ENCODE results near the gene CCM2. TPM values are rescaled to one million over a fixed set of nuclear protein-coding genes. Genes with fewer than 3 reads are reported as not detected.

The CCM2 gene
- total RNA-seq, 2 experiments from 2014 or later, result 70.1 to 80.1 TPM

DNA sequence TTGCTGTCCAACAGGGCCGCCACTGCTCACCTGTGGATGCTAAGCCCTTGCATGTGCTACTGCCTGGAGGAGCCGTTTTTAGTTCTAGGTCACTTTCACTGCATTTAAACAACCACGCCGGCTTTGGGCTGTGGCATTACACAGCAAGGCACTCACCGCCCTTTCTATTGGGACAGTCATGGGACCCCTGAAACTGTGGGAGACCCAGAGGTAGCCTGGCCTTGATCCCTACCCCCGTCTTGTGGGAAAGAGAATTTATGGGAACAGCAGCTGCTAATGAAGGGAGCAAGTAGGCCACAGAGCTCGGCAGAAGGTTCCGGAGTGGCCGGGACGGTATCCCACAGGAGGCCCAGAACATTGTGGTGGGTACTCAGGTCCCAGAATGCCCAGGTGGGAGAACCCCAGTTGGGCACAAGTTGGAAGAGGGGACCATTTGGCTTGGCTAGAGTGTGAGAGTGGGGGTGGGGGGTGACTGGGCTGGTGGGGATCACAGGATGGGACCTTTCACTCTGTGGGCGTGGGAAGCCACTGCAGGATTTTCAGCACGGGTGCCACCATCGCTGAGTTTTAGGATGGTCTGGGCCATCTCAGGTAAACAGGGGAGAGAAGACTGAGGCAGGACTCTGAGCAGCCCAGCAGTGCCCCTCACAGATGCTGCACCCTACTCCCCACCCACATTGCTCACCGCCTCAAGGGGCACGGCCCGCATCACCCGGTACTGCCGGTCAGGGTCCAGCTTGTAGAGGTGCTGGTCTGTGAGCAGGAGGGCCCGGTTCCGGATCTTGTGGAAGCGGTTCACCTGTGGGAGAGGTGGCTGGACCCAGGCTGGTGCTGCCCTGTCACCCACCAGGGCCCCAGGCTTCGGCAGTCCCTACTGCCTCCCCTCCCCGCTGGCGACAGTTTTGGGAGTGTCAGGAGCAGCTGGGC is 36.4 kb upstream of the CCM2 start:
- ChIA-PET POLR2A (interaction anchor here (0.8 to 2.6 kb wide), 3 partner anchors 7 to 114 kb away, joined by 3 to 11 read pairs (median 4); no protein-coding TSS in a partner anchor), CTCF (interaction anchor here (0.9 to 1.9 kb wide), 3 partner anchors 10 to 173 kb away, joined by 3 to 9 read pairs (median 3); no protein-coding TSS in a partner anchor)
- H3K4me3 Mint-ChIP-seq, result no peak overlapping the region
- no peaks in the 10 kb centered on the region for H3K27me3 Mint-ChIP-seq
- H3K9me3 Mint-ChIP-seq (ENCODE audit: low read depth), result no peaks in the 10 kb centered on the region
- ATAC-seq (no peak), DNase-seq (peak; percentile 31)
- intact Hi-C loops (cut with DNase I, micrococcal nuclease), result no loop called here
- H3K4me1 Mint-ChIP-seq, result peaks cover 21% of the 10 kb centered on the region
- peaks cover 47% of the 10 kb centered on the region for H3K36me3 Mint-ChIP-seq (ENCODE audit: low read depth)
- H3K27ac Mint-ChIP-seq, result no peak overlapping the region

DNA sequence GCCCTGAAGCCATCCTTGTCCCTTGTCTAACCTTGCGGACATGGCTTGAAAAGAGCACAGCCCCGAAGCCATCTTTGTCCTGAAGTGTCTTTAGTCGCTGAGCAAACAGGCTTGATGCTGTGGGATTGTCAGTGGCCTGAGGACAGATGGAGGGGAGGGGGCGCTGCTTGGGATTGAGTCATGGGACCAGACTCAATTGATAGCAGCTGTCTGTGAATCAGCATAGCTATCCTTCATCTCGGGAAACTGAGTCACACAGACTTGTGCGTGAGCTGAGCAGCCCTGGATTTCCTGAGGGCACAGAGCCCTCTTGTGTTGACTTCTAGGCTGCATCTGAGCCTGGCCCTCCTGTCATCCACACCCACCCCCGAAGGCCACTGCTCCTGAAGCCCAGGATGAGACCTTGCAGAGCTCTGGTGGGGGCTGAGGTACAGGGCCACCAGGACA is 35.6 kb upstream of the CCM2 start:
- no peak overlapping the region for H3K27ac Mint-ChIP-seq
- ATAC-seq (peak; percentile 15), DNase-seq (peak; percentile 54)
- peaks cover 14% of the 10 kb centered on the region for H3K4me1 Mint-ChIP-seq
- H3K27me3 Mint-ChIP-seq, result no peaks in the 10 kb centered on the region
- CTCF ChIA-PET, result interaction anchor here (0.6 to 1.9 kb wide), 3 partner anchors 9 to 324 kb away, joined by 3 to 9 read pairs (median 3); no protein-coding TSS in a partner anchor
- intact Hi-C loops (cut with DNase I, micrococcal nuclease), result no loop called here
- H3K36me3 Mint-ChIP-seq (ENCODE audit: low read depth), result peaks cover 54% of the 10 kb centered on the region
- POLR2A ChIA-PET, result interaction anchor here (0.8 to 2.6 kb wide), 4 partner anchors 8 to 115 kb away, joined by 3 to 11 read pairs (median 4); no protein-coding TSS in a partner anchor
- H3K9me3 Mint-ChIP-seq (ENCODE audit: low read depth), result no peaks in the 10 kb centered on the region
- no peak overlapping the region for H3K4me3 Mint-ChIP-seq

DNA sequence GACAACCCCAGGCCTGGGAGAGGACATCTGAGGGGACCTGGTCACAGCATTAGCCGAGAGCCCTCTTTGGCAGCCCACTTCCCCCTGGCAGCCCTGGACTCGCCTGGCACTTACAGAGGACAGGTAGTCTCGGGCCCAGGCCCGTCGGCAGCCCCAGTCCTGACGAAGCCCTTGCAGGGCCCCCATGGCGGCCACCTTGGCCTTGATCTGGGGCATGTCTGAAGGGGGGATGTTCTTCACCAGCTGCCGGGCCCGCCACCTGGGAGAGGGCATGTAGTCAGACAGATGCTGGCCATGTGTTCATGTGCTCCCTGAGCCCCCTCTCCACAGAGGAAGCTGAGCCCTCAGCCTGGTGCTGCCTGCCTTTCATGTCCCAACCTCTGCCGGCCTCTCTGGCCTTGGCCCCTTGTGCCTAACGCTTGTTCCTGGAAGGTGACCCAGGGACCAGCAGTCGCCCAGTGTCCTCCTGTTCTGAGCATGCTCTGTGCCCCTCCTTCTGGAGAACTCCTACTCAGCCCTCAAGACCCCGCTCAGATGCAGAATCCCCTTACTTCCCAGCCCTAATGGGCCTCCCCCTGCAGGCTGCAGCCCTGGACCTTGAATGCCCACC is 35.1 kb upstream of the CCM2 start:
- no peak overlapping the region for H3K27ac Mint-ChIP-seq
- intact Hi-C loops (cut with DNase I, micrococcal nuclease), result no loop called here
- H3K9me3 Mint-ChIP-seq (ENCODE audit: low read depth), result no peaks in the 10 kb centered on the region
- DNase-seq (peak; percentile 33), ATAC-seq (peak; percentile 1)
- H3K4me1 Mint-ChIP-seq, result peaks cover 9% of the 10 kb centered on the region
- no peaks in the 10 kb centered on the region for H3K27me3 Mint-ChIP-seq
- POLR2A ChIA-PET, result interaction anchor here (0.8 to 2.6 kb wide), 3 partner anchors 8 to 36 kb away, joined by 3 to 11 read pairs (median 3); no protein-coding TSS in a partner anchor
- peaks cover 58% of the 10 kb centered on the region for H3K36me3 Mint-ChIP-seq (ENCODE audit: low read depth)
- CTCF ChIA-PET, result interaction anchor here (0.6 to 1.9 kb wide), 4 partner anchors 9 to 325 kb away, joined by 3 to 9 read pairs (median 3); no protein-coding TSS in a partner anchor
- H3K4me3 Mint-ChIP-seq, result no peak overlapping the region

DNA sequence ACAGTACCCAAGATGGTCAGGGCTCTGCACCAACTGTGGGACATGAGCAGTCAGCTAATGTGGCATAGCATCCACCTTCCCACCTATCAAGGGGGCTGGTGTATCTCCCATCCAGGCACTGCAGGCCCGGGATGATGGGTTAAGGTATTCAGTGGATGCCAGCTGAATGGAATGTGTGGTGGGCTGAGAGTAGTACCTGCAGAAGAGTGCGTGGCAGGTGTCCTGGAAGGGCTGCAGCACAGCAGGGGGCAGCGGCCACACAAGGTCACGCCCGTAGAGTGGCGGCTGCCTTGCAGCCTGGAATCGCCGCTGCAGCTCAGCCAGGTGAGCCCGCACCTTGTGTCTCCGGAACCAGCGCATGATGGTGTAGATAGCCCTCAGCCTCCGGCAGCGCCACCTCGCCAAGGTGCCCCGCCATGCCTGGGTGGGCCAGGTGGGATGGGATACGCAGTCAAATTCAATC is 34.5 kb upstream of the CCM2 start:
- H3K9me3 Mint-ChIP-seq (ENCODE audit: low read depth), result no peaks in the 10 kb centered on the region
- H3K4me3 Mint-ChIP-seq, result no peak overlapping the region
- ChIA-PET CTCF (interaction anchor here (0.8 to 1.9 kb wide), 2 partner anchors 8 to 36 kb away, joined by 3 to 9 read pairs; no protein-coding TSS in a partner anchor), POLR2A (interaction anchor here (2.6 kb wide), 1 partner anchor 8 kb away, joined by 11 read pairs; no protein-coding TSS in a partner anchor)
- no peak overlapping the region for H3K27ac Mint-ChIP-seq
- H3K4me1 Mint-ChIP-seq, result peaks cover 4% of the 10 kb centered on the region
- peaks cover 63% of the 10 kb centered on the region for H3K36me3 Mint-ChIP-seq (ENCODE audit: low read depth)
- intact Hi-C loops (cut with DNase I, micrococcal nuclease), result no loop called here
- peak; percentile 18 for DNase-seq
- no peaks in the 10 kb centered on the region for H3K27me3 Mint-ChIP-seq
- no peak for ATAC-seq

DNA sequence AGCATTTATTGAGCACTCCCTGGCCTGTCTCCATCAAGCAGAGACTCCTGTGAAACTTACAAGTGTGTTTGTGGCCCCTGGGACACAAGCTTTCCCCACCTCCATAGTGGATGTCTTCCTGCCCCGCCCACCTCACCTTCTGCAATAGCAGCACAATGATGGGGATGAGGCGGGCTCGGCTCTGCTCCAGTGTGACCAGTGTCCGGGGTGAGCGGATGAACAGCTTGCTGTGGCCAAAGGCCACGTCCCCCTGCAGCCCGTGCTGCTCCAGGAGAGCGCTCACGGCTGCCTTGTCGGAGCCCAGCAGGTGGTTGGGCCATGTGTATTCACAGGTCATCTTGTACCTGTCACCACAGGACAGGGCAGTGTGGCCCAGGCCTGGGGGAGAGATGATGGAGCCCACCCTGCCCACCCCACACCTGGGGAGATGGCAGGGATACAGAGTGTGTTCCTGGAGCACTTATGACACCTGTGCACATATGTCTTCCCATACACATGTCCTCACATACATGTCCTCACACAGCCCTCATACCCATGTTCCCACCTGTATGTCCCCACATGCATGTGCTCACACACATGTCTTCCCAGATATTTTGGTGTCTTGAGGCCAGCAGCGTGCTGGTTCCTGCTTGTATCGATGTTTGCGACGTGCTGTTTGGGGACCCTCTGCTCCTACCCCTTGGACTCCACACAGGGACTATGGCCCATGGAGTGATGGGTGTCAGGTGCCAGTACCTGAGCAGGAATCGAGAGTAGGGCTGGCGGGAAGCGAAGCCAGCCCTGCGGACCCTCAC is 33.9 kb upstream of the CCM2 start:
- H3K36me3 Mint-ChIP-seq (ENCODE audit: low read depth), result peaks cover 70% of the 10 kb centered on the region
- H3K27me3 Mint-ChIP-seq, result no peaks in the 10 kb centered on the region
- intact Hi-C loops (cut with DNase I, micrococcal nuclease), result no loop called here
- ChIA-PET CTCF (interaction anchor here (0.8 kb wide), 1 partner anchor 35 kb away, joined by 3 read pairs; no protein-coding TSS in a partner anchor), POLR2A (no interaction called here)
- H3K9me3 Mint-ChIP-seq (ENCODE audit: low read depth), result no peaks in the 10 kb centered on the region
- no peak overlapping the region for H3K4me3 Mint-ChIP-seq
- ATAC-seq (no peak), DNase-seq (peak; percentile 27)
- H3K27ac Mint-ChIP-seq, result no peak overlapping the region
- peaks cover 2% of the 10 kb centered on the region for H3K4me1 Mint-ChIP-seq

DNA sequence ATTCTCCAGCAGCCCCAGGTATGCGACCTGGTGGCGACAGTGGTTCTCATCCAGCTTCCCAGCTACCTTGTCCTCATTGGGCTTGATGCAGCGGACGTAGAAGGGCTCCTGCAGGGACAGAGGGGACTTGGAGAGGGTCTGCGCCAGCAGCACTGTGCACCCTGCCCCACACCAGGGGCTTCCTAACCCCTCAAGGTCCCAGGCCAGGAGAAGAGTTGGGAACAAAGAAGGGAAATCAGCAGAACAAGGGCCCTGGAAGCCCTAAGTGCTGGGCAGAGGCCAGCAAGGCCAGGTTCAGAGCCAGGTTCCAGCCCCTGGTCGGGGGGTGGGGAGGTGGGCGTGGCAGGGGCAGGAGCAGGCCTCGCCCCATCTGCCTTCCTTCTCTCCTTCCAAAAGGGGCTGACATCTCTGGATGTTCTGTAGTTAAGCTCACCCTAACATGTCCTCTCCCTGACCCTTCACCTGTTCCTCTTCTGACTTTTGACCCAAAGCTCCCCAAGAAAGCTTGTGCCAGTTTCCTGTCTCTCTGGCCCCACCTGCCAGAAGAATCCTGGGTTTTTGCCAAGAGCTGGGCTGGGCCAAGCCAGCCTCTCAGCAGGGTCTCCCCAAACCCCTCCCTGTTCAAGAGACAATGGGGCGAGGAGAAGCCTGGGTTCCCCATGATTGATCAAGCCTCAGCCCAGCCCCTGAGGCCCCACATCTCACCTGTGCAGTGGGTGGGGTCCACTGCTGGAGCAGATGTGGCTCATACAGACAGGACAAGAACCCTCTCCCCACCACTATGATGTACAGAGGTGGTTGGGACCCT is 33.1 kb upstream of the CCM2 start:
- Mint-ChIP-seq H3K36me3 (ENCODE audit: low read depth) (peaks cover 78% of the 10 kb centered on the region), H3K9me3 (ENCODE audit: low read depth) (no peaks in the 10 kb centered on the region), H3K27me3 (no peaks in the 10 kb centered on the region), H3K4me3 (no peak overlapping the region), H3K4me1 (peaks cover 5% of the 10 kb centered on the region), H3K27ac (peak overlapping the region; percentile 19)
- intact Hi-C loops (cut with DNase I, micrococcal nuclease), result no loop called here
- POLR2A ChIA-PET, result no interaction called here
- DNase-seq (peak; percentile 27), ATAC-seq (no peak)
- CTCF ChIA-PET, result no interaction called here

DNA sequence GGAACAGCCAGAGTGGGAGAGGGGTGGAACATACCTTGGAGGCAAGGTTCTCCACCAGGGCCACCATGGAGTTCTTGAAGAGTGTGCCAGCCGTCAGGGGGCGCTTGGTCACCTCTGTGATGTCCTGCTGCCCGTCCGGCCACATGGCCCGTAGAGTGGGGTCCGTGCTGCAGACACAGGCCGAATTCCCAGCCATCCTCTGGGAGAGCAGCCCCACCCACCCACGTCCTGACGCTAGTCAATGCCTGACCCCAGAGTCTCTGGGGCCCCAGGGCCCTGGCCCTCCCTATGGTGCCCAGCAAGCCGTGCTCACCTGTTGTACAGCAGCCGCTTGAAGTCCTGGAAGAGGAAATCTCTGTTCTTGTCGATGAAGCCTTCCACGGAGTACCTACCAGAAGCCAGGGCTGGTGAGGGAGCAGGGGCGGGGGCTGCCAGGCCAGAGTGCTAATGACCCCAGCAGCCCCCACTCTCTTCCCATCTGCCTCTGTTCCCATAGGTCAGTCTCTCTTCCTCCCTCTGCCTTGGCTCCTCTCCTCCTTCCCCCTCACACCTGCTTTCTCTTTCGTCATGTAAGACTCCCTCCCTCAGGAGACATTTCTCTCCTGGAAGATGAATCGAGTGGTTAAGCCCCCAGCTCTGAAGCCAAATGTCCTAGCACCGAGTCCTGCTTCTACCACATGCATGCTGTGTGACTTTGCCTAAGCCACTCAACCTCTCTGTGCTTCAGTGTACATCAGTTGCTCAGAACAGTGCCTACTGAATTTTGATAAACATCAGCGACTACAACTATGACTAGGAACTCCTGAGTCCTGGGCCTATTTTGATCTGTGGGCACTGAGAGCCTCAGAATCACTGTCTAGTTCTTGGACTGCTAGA is 32.2 kb upstream of the CCM2 start:
- Mint-ChIP-seq H3K27ac (peak overlapping the region; percentile 61), H3K4me1 (peaks cover 10% of the 10 kb centered on the region), H3K9me3 (ENCODE audit: low read depth) (no peaks in the 10 kb centered on the region), H3K27me3 (no peaks in the 10 kb centered on the region), H3K36me3 (ENCODE audit: low read depth) (peaks cover 87% of the 10 kb centered on the region), H3K4me3 (no peak overlapping the region)
- ChIA-PET CTCF (no interaction called here), POLR2A (no interaction called here)
- DNase-seq (peak; percentile 14), ATAC-seq (no peak)
- intact Hi-C loops (cut with DNase I, micrococcal nuclease), result no loop called here

DNA sequence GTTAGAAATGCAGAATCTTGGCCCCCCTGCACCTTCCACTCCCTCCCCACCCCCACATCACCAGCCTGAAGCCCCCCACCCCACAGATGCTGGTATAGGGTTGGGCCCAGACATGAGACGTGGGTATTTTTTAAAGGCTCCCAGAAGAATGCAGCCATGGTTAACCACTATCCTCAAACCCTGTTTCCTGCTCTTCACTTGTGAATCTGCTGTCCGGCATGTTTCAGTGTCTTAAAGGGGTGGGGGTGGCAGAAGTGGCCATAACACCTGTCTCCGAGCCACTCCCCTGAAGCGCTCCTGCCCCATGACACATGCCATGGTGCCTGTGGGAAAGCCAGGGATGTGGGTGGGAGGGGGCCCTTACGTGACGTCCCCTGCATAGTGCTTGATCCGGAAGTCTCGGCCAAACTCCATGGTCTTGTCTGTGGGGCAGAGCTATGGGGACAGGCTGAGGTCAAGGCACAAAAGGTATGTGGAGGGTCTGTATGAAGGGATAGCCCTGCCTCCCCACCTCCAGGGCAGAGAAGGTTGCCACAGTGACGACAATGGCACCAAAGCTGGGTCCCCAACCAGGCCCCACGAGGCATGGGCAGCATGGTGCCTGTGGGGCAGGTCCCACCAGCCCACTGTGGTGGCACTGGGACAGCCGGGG is 30.8 kb upstream of the CCM2 start:
- intact Hi-C loops (cut with DNase I, micrococcal nuclease), result no loop called here
- H3K27ac Mint-ChIP-seq, result no peak overlapping the region
- H3K4me3 Mint-ChIP-seq, result no peak overlapping the region
- ChIA-PET POLR2A (interaction anchor here (0.9 kb wide), 1 partner anchor 141 kb away, joined by 5 read pairs; no protein-coding TSS in a partner anchor), CTCF (interaction anchor here (0.6 kb wide), 1 partner anchor 43 kb away, joined by 3 read pairs; no protein-coding TSS in a partner anchor)
- no peaks in the 10 kb centered on the region for H3K27me3 Mint-ChIP-seq
- ATAC-seq (no peak), DNase-seq (peak; percentile 6)
- peaks cover 89% of the 10 kb centered on the region for H3K36me3 Mint-ChIP-seq (ENCODE audit: low read depth)
- H3K9me3 Mint-ChIP-seq (ENCODE audit: low read depth), result no peaks in the 10 kb centered on the region
- peaks cover 23% of the 10 kb centered on the region for H3K4me1 Mint-ChIP-seq

DNA sequence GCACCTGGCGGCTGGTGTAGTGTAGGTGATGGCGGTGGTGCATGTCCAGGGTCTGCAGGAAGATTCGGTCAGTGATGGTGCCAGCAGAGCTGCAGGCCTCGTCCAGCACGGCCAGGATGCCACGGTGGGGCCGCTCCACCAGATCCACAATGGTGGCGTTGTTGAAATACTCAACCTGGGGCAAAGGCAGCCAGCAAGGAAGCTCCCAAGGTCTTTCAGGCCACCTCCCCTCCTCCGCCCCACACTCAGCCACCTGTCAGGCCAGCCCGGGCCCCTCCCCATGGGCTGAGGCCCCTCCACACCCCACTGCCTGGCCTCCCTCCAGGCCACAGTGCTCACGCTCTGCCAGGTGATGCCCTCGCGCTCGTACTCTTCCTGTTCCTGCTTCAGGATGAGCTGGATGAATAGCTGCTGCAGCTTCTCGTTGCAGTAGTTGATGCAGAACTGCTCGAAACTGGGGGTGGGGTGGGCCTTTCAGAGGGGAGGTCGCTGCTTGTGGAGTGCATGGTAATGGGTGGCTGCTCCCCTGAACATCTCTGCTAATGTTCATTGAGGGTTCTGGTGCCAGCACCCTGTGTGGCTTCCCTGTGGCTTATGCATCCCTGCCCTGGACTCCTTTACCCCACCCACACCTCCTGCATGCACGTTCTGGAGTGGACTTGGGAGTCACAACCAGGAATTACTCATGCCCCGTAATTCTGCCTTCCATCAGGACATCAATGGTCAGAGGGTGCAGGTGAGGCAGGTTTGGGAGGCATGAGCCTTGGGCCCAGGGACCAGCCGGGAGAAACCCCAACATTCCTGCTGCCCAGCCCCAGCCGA is 30.1 kb upstream of the CCM2 start:
- Mint-ChIP-seq H3K4me1 (peaks cover 30% of the 10 kb centered on the region), H3K36me3 (ENCODE audit: low read depth) (peaks cover 87% of the 10 kb centered on the region), H3K27me3 (no peaks in the 10 kb centered on the region), H3K4me3 (no peak overlapping the region), H3K9me3 (ENCODE audit: low read depth) (no peaks in the 10 kb centered on the region), H3K27ac (no peak overlapping the region)
- ChIA-PET POLR2A (interaction anchor here (0.9 kb wide), 1 partner anchor 140 kb away, joined by 5 read pairs; no protein-coding TSS in a partner anchor), CTCF (interaction anchor here (0.6 to 0.9 kb wide), 2 partner anchors 42 to 165 kb away, joined by 3 read pairs; no protein-coding TSS in a partner anchor)
- DNase-seq (peak; percentile 15), ATAC-seq (no peak)
- intact Hi-C loops (cut with DNase I, micrococcal nuclease), result no loop called here

Measured in activated CD4-positive, alpha-beta T cell treated with anti-CD3 and anti-CD28 coated beads for 36 hours (primary cell).